IMR-90 (cell line): ENCODE results near the gene ETV4. TPM values are rescaled to one million over a fixed set of nuclear protein-coding genes. Genes with fewer than 3 reads are reported as not detected.
A peak's percentile ranks its signal among the peaks of the same experiment; 100 is the strongest.

ENCODE experiments used
- ATAC-seq: fragments of 200-7000 bp; cut with Tn5 transposase; 2 replicates; pipeline ENCODE4 v1.9.1; 2020; ENCODE audit warnings: low read depth, mild to moderate bottlenecking, moderate library complexity
- BruUV-seq: library from RNA; stranded (reverse); fragments of 400-500 nt; replicated peaks from 2 replicates; lab custom pipeline; 2021; lab: Mats Ljungman, UMichigan
- CTCF ChIA-PET: fragments of 300-600 bp; formaldehyde crosslinking; extraction: SDS; loops from one replicate; lab custom pipeline; 2021; ENCODE audit warnings: antibody characterized with exemption; lab: Yijun Ruan, JAX
- POLR2A ChIA-PET: fragments of 300-600 bp; sonication (Branson Sonifier 250); formaldehyde crosslinking; loops from one replicate; lab custom pipeline; 2022; ENCODE audit warnings: antibody characterized with exemption; ENCODE audit not compliant: unreplicated experiment; lab: Charles Lee
- DNase-seq: peaks from one replicate; pipeline ENCODE4 v3.0.0; 2013
- H2AFZ ChIP-seq: replicated peaks from 2 replicates; pipeline ENCODE3; 2013; ENCODE audit warnings: low read length, mild to moderate bottlenecking; ENCODE audit not compliant: poor library complexity
- H2AK5ac ChIP-seq: 2 replicates; pipeline ENCODE4 v1.6.1; 2013; ENCODE audit warnings: low read depth, low read length, inconsistent platforms
- H2AK9ac ChIP-seq: replicated peaks from 2 replicates; pipeline ENCODE3; 2013; ENCODE audit warnings: mild to moderate bottlenecking, low read depth, low read length, moderate library complexity; ENCODE audit not compliant: poor library complexity
- H2BK120ac ChIP-seq: 2 replicates; pipeline ENCODE4 v1.6.1; 2013; ENCODE audit warnings: low read depth, low read length, inconsistent platforms
- H2BK15ac ChIP-seq: 3 replicates; pipeline ENCODE4 v1.6.1; 2013; ENCODE audit warnings: low read depth, low read length, inconsistent platforms
- H2BK20ac ChIP-seq: 2 replicates; pipeline ENCODE4 v1.6.1; 2013; ENCODE audit warnings: low read depth, mild to moderate bottlenecking, inconsistent platforms, low read length, moderate library complexity
- H2BK5ac ChIP-seq: 2 replicates; pipeline ENCODE4 v1.6.1; 2013; ENCODE audit warnings: mild to moderate bottlenecking, low read depth, low read length, inconsistent platforms; ENCODE audit not compliant: poor library complexity, severe bottlenecking
- H3K14ac ChIP-seq: replicated peaks from 2 replicates; pipeline ENCODE4 v1.6.1; 2013; ENCODE audit warnings: low read depth, low read length, inconsistent platforms
- H3K18ac ChIP-seq: 2 replicates; pipeline ENCODE4 v1.6.1; 2013; ENCODE audit warnings: low read depth, low read length, control low read depth
- H3K23ac ChIP-seq: 2 replicates; pipeline ENCODE4 v1.6.1; 2013; ENCODE audit warnings: low read depth, low read length, inconsistent platforms
- H3K27ac ChIP-seq: 2 replicates; pipeline ENCODE4 v1.5.1; 2013; ENCODE audit warnings: mild to moderate bottlenecking, control low read depth, low read length; ENCODE audit not compliant: insufficient read depth
- H3K27me3 ChIP-seq: 2 replicates; pipeline ENCODE4 v1.6.1; 2013; ENCODE audit warnings: low read length; ENCODE audit not compliant: control insufficient read depth, insufficient read depth
- H3K36me3 ChIP-seq: 2 replicates; pipeline ENCODE4 v1.6.1; 2013; ENCODE audit warnings: low read length, mixed read lengths; ENCODE audit not compliant: control insufficient read depth, insufficient read depth
- H3K4ac ChIP-seq: 2 replicates; pipeline ENCODE4 v1.6.1; 2013; ENCODE audit warnings: low read depth, low read length, inconsistent platforms
- H3K4me1 ChIP-seq: 2 replicates; pipeline ENCODE4 v1.6.1; 2013; ENCODE audit warnings: low read length, mixed read lengths; ENCODE audit not compliant: control insufficient read depth, insufficient read depth
- H3K4me2 ChIP-seq: 2 replicates; pipeline ENCODE4 v1.6.1; 2013; ENCODE audit warnings: low read depth, mild to moderate bottlenecking, control low read depth, low read length, moderate library complexity
- H3K4me3 ChIP-seq: 2 replicates; pipeline ENCODE4 v1.5.1; 2013; ENCODE audit warnings: low read depth, mild to moderate bottlenecking, control low read depth, low read length, moderate library complexity; ENCODE audit not compliant: insufficient read depth
- H3K56ac ChIP-seq: 2 replicates; pipeline ENCODE4 v1.6.1; 2013; ENCODE audit warnings: low read length, inconsistent platforms; ENCODE audit not compliant: insufficient read depth; ENCODE audit errors: extremely low read depth
- H3K79me1 ChIP-seq, 2 experiments: 2 replicates each; pipeline ENCODE4 v1.6.1; 2013; ENCODE audit warnings: low read length in 2 of 2, inconsistent platforms in 1 of 2, low read depth in 1 of 2
- H3K9ac ChIP-seq: 2 replicates; pipeline ENCODE4 v1.6.1; 2013; ENCODE audit warnings: low read depth, low read length, control low read depth
- H3K9me1 ChIP-seq: 2 replicates; pipeline ENCODE4 v1.6.1; 2013; ENCODE audit warnings: low read length, inconsistent platforms; ENCODE audit not compliant: insufficient read depth
- H3K9me3 ChIP-seq: 2 replicates; pipeline ENCODE4 v1.6.1; 2013; ENCODE audit warnings: low read length; ENCODE audit not compliant: control insufficient read depth, insufficient read depth
- H4K20me1 ChIP-seq: 2 replicates; pipeline ENCODE4 v1.6.1; 2013; ENCODE audit warnings: low read length, inconsistent platforms; ENCODE audit not compliant: insufficient read depth
- H4K5ac ChIP-seq: 2 replicates; pipeline ENCODE4 v1.6.1; 2013; ENCODE audit warnings: mild to moderate bottlenecking, low read depth, low read length, control low read depth
- H4K8ac ChIP-seq, 2 experiments: 2 replicates each; pipeline ENCODE4 v1.6.1; 2013; ENCODE audit warnings: low read depth in 2 of 2, low read length in 2 of 2, control low read depth in 1 of 2, inconsistent platforms in 1 of 2
- H4K91ac ChIP-seq: 2 replicates; pipeline ENCODE4 v1.6.1; 2013; ENCODE audit warnings: low read depth, low read length, inconsistent platforms; ENCODE audit not compliant: insufficient read depth
- CEBPB ChIP-seq: IDR thresholded peaks from 2 replicates; pipeline ENCODE4 v1.6.1; 2012; ENCODE audit warnings: low read depth, low read length, improper control_type of control experiment
- CHD1 ChIP-seq: IDR thresholded peaks from 2 replicates; pipeline ENCODE4 v1.6.1; 2012; ENCODE audit warnings: low read depth, low read length, improper control_type of control experiment
- ELK1 ChIP-seq: fragments of 150-350 bp; IDR thresholded peaks from 2 replicates; pipeline ENCODE4 v1.6.1; 2016; ENCODE audit warnings: low read depth, mild to moderate bottlenecking, low read length, moderate library complexity, borderline replicate concordance
- MXI1 ChIP-seq: IDR thresholded peaks from 2 replicates; pipeline ENCODE4 v1.6.1; 2012; ENCODE audit warnings: low read depth, mild to moderate bottlenecking, low read length, moderate library complexity, borderline replicate concordance
- NFE2L2 ChIP-seq: fragments of 150-350 bp; IDR thresholded peaks from 2 replicates; pipeline ENCODE4 v1.6.1; 2016; ENCODE audit warnings: low read depth, mild to moderate bottlenecking, low read length
- POLR2A ChIP-seq: IDR thresholded peaks from 2 replicates; pipeline ENCODE4 v1.6.1; 2012; ENCODE audit warnings: mild to moderate bottlenecking, low read depth, low read length
- RCOR1 ChIP-seq: IDR thresholded peaks from 2 replicates; pipeline ENCODE4 v1.6.1; 2012; ENCODE audit warnings: mild to moderate bottlenecking, low read length, improper control_type of control experiment; ENCODE audit not compliant: insufficient replicate concordance
- SMC3 ChIP-seq: fragments of 150-350 bp; IDR thresholded peaks from 2 replicates; pipeline ENCODE4 v1.6.1; 2016; ENCODE audit warnings: low read depth, mild to moderate bottlenecking, antibody characterized with exemption, low read length, moderate library complexity
- USF2 ChIP-seq: fragments of 150-350 bp; IDR thresholded peaks from 2 replicates; pipeline ENCODE4 v1.6.1; 2017; ENCODE audit warnings: mild to moderate bottlenecking, antibody characterized with exemption, low read length, low read depth
- WGBS, 2 experiments: methylation state at CpG; one replicate each; pipeline versions ENCODE4 v1.1.5 to v1.1.7; 2013; ENCODE audit warnings: missing lambda C conversion rate in 2 of 2; ENCODE audit not compliant: insufficient read length in 1 of 2; ENCODE audit errors: extremely low coverage in 2 of 2; 5-methylcytosine and 5-hydroxymethylcytosine counted together
- dilution Hi-C: fragments of 300-500 bp; cut with HindIII; formaldehyde crosslinking; loops from one replicate; pipeline ENCODE4 v1.14.3; 2018; ENCODE audit warnings: low sequenced_read_pairs; ENCODE audit not compliant: unreplicated experiment
- in situ Hi-C: fragments of 300-500 bp; cut with MboI; formaldehyde crosslinking; loops from 3 replicates; pipeline ENCODE4 v1.14.3; 2019; ENCODE audit warnings: low sequenced_read_pairs, inconsistent platforms, mixed read lengths
- intact Hi-C: fragments of 100-400 bp; cut with micrococcal nuclease; formaldehyde crosslinking; loops from 2 replicates; pipeline ENCODE4 v1.10.0; 2022
- polyA plus RNA-seq, 3 experiments: library from polyadenylated mRNA; depleted of rRNA; stranded (reverse); fragments of >200 nt; gene quantifications; 2 replicates each; pipeline ENCODE4 v1.2.3, GENCODE V29; 2012; ENCODE audit warnings: low replicate concordance in 1 of 3
- total RNA-seq: library from RNA; depleted of rRNA; stranded (reverse); fragments of >200 nt; gene quantifications from 2 replicates; pipeline ENCODE4 v1.2.3, GENCODE V29; 2012

ETV4 gene
- total and polyA plus RNA-seq, 2 of the 4 experiments (the other 2 are of a cell fraction), result 4.3 to 13.2 TPM

GRCh38 chr17:43540821-43541674, 5.1 kb downstream of the ETV4 start:
- Histone ChIP-seq H2BK20ac (peak overlapping the region; percentile 35; the same call in 1 of the 2 replicates), H3K56ac (no peak overlapping the region), H3K23ac (peak overlapping the region; percentile 35; the same call in 1 of the 2 replicates), H3K14ac (peak overlapping the region; percentile 55; the same call in 1 of the 2 replicates), H3K4me3 (no peak overlapping the region), H2BK15ac (no peak overlapping the region), H4K5ac (no peak overlapping the region), H2BK120ac (peak overlapping the region; percentile 16; the same call in 1 of the 2 replicates), H4K20me1 (no peaks in the 10 kb centered on the region), H3K4me1 (peaks cover 27% of the 10 kb centered on the region), H4K91ac (no peak overlapping the region; the same call in 1 of the 2 replicates), H3K4me2 (no peak overlapping the region; the same call in 1 of the 2 replicates), H3K9me3 (no peaks in the 10 kb centered on the region), H3K27ac (no peak overlapping the region), H2AK5ac (peak overlapping the region; percentile 49), H3K27me3 (no peaks in the 10 kb centered on the region), H3K18ac (no peak overlapping the region; the same call in 1 of the 2 replicates), H3K36me3 (no peaks in the 10 kb centered on the region), H3K79me1 (peaks cover 22 to 63% of the 10 kb centered on the region in 2 experiments; a peak in 3 of 4 replicates), H4K8ac (peak overlapping the region; percentile 63 to 69; a peak in 3 of 4 replicates), H3K4ac (peak overlapping the region; percentile 64), H3K9ac (no peak overlapping the region), H2AK9ac (no peak overlapping the region), H2AFZ (peak overlapping the region; percentile 68), H2BK5ac (no peak overlapping the region), H3K9me1 (peaks cover 20% of the 10 kb centered on the region)
- intact Hi-C loops, result no loop called here
- DNase-seq (no peak), ATAC-seq (peak; percentile 4; the same call in 1 of the 2 replicates)
- in situ Hi-C loops, result no loop called here
- WGBS, 2 experiments, result 57% methylated on average over 2 of the region's 11 CpGs; no CpG with 5 or more reads in 1 of the 2 experiments
- dilution Hi-C loops, result no loop called here
- CTCF ChIA-PET, result no interaction called here
- POLR2A ChIA-PET, result no interaction called here
- BruUV-seq, result no TSS peak
- TF ChIP-seq CHD1 (no peak), SMC3 (no peak), RCOR1 (no peak), CEBPB (no peak), MXI1 (no peak), ELK1 (no peak), USF2 (no peak), POLR2A (no peak), NFE2L2 (no peak)
